ENCODE measurements around the gene RPLP2.

RPLP2 gene

DNA sequence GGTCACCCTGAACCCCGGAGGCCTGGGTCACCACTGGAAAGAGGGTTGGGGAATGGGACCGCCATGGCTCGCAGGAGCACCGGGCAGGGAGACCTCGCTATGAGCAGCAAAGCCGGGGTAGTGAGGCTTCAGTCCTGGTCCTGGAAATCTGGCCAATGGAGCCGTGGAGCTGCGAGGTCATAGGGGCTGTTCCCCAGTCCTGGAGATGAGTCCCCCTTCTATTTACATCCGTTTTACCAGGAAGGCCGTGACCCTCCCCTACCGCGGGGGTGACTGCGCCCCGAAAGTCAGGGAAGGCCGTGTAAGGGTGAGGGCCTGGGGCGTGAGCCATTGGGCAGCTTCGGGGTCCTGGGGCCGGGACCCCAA lies 5.2 kb upstream of the RPLP2 start:
- Histone ChIP-seq H3K9me3 (no peaks in the 10 kb centered on the region), H3K36me3 (no peaks in the 10 kb centered on the region), H3K27me3 (no peaks in the 10 kb centered on the region), H3K4me1 (peaks cover 4% of the 10 kb centered on the region; the same call in 1 of the 2 replicates), H3K4me3 (ENCODE audit: low read depth, low read length) (peak overlapping the region; percentile 41)
- TF ChIP-seq, protein P1, sequence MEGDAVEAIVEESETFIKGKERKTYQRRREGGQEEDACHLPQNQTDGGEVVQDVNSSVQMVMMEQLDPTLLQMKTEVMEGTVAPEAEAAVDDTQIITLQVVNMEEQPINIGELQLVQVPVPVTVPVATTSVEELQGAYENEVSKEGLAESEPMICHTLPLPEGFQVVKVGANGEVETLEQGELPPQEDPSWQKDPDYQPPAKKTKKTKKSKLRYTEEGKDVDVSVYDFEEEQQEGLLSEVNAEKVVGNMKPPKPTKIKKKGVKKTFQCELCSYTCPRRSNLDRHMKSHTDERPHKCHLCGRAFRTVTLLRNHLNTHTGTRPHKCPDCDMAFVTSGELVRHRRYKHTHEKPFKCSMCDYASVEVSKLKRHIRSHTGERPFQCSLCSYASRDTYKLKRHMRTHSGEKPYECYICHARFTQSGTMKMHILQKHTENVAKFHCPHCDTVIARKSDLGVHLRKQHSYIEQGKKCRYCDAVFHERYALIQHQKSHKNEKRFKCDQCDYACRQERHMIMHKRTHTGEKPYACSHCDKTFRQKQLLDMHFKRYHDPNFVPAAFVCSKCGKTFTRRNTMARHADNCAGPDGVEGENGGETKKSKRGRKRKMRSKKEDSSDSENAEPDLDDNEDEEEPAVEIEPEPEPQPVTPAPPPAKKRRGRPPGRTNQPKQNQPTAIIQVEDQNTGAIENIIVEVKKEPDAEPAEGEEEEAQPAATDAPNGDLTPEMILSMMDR (IDR thresholded peaks at IDR 0.05; ENCODE audit: low read depth, low read length) = no peak
- DNase-seq = no peak

DNA sequence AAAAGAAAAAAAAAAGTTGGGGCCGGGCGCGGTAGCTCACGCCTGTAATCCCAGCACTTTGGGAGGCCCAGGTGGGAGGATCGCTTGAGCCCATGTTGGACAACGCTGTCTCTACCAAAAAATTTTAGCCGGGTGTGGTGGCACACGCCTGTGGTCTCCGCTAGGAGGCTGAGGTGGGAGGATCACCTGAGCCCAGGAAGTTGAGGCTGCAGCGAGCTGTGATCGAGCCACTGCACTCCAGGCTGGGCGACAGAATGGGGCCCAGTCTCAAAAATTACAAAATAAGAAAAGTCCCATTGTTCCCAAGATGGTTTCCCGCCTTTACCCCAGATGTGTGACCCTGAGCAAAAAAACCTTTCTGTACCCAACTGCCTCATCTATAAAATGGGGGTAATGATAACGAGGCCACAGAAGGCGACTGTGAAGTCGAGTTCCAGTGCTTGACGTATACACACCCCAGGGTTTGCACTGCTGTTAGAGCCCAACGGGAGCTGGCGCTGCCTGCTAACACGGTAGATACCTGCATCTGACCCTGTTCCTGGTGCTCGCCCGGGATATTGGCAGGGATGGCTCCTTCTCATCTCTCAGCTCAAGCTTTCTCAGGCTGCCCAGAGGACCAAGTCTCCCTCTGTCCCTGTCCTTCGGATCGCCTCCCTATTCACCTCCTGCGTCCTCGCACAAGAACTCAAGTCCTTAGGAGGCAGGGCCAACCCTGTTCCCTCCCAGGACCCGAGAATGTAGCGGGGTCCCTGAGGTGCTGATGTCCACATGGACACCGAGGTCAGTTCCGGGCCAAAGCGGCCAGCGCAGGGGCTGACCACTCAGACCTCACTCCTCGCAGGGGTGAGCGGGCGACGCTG lies 1.1 kb upstream of the RPLP2 start:
- Histone ChIP-seq H3K4me1 (peaks cover 6% of the 10 kb centered on the region), H3K36me3 (peaks cover 28% of the 10 kb centered on the region), H3K4me3 (ENCODE audit: low read depth, low read length) (peak overlapping the region; percentile 81), H3K27me3 (no peaks in the 10 kb centered on the region), H3K9me3 (no peaks in the 10 kb centered on the region)
- DNase-seq = no peak
- TF ChIP-seq, protein P1 (IDR thresholded peaks at IDR 0.05; ENCODE audit: low read depth, low read length) = no peak

DNA sequence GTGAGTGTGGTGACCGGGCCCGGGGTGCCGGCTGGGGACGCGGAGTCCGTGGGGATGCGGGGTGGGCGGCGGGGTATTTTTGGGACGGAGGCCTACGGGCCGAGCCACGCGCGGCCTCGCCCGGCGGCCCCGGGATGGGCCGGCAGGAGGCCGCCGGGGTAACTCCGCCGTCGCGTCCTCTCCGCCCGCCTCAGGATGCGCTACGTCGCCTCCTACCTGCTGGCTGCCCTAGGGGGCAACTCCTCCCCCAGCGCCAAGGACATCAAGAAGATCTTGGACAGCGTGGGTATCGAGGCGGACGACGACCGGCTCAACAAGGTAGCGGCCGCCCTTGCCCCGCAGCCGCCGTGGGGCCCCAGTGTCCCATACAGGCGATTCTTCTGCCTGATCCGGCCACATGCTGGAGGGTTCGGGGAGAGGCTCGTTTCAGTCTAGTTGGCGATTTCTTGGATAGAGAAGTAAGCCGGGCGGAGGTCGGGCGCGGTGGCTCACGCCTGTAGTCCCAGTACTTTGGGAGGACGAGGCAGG lies 337 bp downstream of the RPLP2 start:
- peak overlapping the region; percentile 81 for H3K4me3 ChIP-seq (ENCODE audit: low read depth, low read length)
- H3K9me3 ChIP-seq = no peaks in the 10 kb centered on the region
- DNase-seq = no peak
- H3K36me3 ChIP-seq = peaks cover 29% of the 10 kb centered on the region
- TF ChIP-seq, protein P1 (IDR thresholded peaks at IDR 0.05; ENCODE audit: low read depth, low read length) = no peak
- H3K4me1 ChIP-seq = peaks cover 2% of the 10 kb centered on the region; the same call in 1 of the 2 replicates
- H3K27me3 ChIP-seq = no peaks in the 10 kb centered on the region

DNA sequence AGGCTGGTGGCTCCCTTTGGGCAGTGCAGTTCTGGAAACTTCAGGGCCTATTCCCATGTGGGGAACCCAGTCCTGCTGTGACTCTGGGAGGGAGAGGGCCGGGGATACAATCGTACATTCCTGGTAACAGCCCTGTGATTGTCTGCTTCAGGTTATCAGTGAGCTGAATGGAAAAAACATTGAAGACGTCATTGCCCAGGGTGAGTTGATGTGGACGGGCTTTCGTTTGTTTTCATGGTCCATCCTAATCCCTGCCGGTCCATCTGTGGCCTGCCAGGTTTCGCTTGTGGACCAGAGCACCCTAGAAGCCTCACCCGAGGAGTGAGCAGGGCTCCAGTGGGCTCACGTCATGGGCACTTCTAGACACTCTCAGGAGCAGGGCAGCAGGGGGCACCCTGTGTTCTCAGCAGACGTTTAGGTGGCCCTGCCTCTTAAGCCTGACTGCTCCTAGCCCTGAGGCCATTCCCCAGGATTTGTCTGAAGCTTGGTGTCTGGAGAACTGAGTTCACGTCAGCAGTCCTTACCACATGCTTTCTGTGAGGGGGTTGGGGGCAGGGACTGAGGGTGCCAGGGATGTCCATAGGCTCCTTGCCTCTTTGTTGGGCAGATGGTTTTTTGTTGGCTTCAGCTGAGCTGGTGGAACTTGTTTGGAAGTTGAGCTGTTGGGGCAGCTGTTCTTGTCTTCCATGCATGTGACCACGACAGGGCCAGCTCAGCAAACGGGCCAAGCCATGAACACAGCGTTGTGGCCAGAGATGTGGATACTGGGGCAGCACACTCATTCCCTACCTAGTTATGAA lies 1.9 kb downstream of the RPLP2 start:
- peak overlapping the region; percentile 81 for H3K4me3 ChIP-seq (ENCODE audit: low read depth, low read length)
- H3K4me1 ChIP-seq = peaks cover 2% of the 10 kb centered on the region; the same call in 1 of the 2 replicates
- H3K36me3 ChIP-seq = peaks cover 29% of the 10 kb centered on the region

DNA sequence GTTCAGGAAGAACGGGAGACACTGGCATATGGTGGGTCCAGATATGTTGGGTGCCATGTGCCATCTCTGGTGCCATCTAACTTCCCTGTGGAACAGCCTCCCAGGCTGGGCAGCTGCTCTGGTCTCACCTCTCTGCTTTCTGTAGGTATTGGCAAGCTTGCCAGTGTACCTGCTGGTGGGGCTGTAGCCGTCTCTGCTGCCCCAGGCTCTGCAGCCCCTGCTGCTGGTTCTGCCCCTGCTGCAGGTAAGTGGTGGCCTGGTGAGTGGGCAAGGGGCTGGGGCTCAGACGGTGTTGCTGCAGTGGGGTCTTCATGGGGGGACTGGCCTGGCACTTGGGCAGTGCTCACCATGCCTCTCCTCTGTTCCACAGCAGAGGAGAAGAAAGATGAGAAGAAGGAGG lies 2.6 kb downstream of the RPLP2 start:
- no peaks in the 10 kb centered on the region for H3K27me3 ChIP-seq
- no peak for DNase-seq
- no peaks in the 10 kb centered on the region for H3K9me3 ChIP-seq
- peaks cover 29% of the 10 kb centered on the region for H3K36me3 ChIP-seq
- peaks cover 2% of the 10 kb centered on the region; the same call in 1 of the 2 replicates for H3K4me1 ChIP-seq
- TF ChIP-seq, protein P1 (IDR thresholded peaks at IDR 0.05; ENCODE audit: low read depth, low read length) = no peak
- H3K4me3 ChIP-seq (ENCODE audit: low read depth, low read length) = no peak overlapping the region

More for the DNA sequence above, 1.9 kb downstream of the RPLP2 start:
- Histone ChIP-seq H3K9me3 (no peaks in the 10 kb centered on the region), H3K27me3 (no peaks in the 10 kb centered on the region)
- no peak for DNase-seq
- TF ChIP-seq, protein P1 (IDR thresholded peaks at IDR 0.05; ENCODE audit: low read depth, low read length) = no peak
